HG03064 (cell line): ENCODE measurements around the gene CAMK2G.

Source experiments
- ATAC-seq: cut with Tn5 transposase; IDR thresholded peaks from one replicate; pipeline ENCODE4 v1.9.1; 2021; ENCODE audit warnings: low read depth; ENCODE audit not compliant: unreplicated experiment

Gene CAMK2G

GRCh38 chr10:73865459-73866442 lies 8.6 kb downstream of the CAMK2G start:
- no peak for ATAC-seq

DNA sequence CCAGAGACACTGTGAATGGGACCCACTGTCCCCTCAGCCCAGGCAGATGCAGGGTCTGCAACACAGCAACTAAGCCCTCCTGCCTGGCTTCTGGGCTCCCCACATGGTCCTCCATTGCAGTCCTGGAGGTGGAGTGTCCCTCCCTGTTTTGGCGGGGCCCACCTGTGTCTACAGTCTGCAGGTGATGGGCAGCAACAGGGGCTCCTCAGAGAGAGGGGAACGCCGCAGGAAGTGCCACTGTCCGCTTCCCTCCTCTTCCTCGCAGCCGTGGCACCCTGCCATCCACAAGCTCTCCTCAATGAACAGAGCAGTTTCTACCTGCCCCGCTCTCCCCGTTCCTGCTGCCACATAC lies 9.3 kb downstream of the CAMK2G start:
- ATAC-seq: no peak

- no peak for ATAC-seq
Measured at GRCh38 chr10:73864229-73864628, 10.1 kb downstream of the CAMK2G start.

GRCh38 chr10:73863039-73863817 lies 11.1 kb downstream of the CAMK2G start:
- no peak for ATAC-seq

GRCh38 chr10:73862011-73862410 lies 12.3 kb downstream of the CAMK2G start:
- no peak for ATAC-seq

DNA sequence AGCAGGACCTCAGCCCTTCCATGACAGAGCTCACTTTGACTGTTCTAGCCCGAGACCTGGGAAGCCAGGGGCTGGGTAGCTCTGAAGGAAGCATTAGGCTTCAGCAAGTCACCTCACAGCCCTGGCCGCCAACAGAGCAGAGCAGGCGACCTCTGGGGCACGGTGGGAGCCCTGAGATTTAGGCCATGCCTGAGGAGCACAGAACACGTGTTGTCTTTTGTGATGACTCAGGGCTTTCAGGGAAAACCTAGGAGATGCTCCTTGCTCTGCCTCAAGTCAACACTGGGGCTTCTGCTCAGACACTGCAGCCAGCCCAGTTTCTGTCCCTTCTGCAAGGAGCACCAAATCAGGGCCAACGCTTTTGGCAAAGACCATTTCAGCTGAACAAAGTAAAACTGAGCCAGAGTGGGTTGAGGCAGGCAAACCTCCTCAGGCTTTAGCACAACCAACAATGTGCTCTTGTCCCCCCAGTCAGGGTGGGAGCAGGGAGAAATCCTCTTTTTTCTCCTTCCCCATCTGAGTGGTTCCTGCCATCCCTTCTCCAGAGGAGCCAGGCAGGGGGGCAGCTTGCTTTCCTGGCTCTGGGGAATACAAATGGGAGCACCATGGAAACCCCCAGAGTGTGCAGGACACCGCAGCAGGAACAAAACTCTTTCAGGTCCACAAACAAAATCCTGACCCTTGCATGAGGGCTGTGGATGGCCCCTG lies 14.4 kb downstream of the CAMK2G start:
- ATAC-seq: no peak

- ATAC-seq: no peak
Measured at GRCh38 chr10:73859428-73859783, 14.9 kb downstream of the CAMK2G start.

GRCh38 chr10:73858750-73859427 lies 15.5 kb downstream of the CAMK2G start:
- ATAC-seq: no peak

- ATAC-seq: no peak
Measured at GRCh38 chr10:73858013-73858708, 16.2 kb downstream of the CAMK2G start.

- ATAC-seq: no peak
Measured at GRCh38 chr10:73857446-73857845, 16.9 kb downstream of the CAMK2G start.

GRCh38 chr10:73856261-73856660 lies 18.1 kb downstream of the CAMK2G start:
- no peak for ATAC-seq

- no peak for ATAC-seq
Measured at GRCh38 chr10:73855413-73855812, 18.9 kb downstream of the CAMK2G start.

- ATAC-seq: no peak
Measured at GRCh38 chr10:73854310-73854709, 20.0 kb downstream of the CAMK2G start.

DNA sequence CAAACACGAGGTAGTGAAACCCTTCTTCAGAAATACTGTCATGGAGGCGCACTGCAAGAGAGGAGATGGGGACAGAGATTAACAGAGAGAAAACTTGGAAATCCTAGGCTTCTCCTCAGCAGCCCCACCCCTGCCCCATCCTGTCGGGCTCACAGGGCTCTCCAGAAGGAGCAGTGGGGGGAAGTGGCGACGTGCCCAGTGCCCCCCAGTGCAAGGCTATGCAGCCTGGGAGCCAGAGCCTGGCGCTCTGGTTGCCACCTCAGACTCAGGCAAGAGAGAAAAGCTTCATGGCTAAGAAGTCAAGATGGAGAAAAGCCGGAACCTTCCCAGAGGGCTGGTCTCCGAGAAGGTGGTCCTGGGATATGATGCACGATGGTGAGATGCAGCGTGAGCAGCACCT lies 21.2 kb downstream of the CAMK2G start:
- no peak for ATAC-seq

DNA sequence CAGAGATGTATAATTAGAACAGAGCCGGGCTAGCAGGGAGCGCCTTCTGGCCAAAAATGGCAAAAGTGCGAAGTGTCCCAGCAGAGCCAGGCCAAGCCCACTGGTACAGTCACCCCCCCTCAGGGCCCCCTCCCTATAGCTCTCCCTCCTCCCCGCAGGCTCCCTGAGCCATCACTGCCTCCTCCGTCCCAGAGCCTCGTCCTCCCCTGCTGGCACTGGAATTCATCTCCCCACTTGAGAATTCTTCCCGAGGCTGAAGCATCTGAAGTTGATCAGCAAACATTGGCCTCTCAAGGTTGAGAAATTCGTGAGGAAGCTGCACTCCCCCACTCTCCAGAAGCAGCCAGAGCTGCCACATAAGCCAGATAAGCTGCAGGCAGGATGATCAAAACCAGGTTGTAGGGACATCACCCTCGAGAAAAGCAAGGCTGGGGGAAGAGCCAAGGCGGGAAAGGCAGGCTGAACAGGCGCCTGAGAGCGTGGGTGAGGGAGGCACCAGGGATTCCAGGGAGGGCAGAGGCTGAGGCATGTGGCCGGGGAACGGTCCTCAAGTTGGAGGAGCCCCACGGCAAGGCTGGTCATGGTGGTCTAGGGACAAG lies 23.4 kb downstream of the CAMK2G start:
- no peak for ATAC-seq

- no peak for ATAC-seq
Measured at GRCh38 chr10:73850211-73850610, 24.1 kb downstream of the CAMK2G start.

DNA sequence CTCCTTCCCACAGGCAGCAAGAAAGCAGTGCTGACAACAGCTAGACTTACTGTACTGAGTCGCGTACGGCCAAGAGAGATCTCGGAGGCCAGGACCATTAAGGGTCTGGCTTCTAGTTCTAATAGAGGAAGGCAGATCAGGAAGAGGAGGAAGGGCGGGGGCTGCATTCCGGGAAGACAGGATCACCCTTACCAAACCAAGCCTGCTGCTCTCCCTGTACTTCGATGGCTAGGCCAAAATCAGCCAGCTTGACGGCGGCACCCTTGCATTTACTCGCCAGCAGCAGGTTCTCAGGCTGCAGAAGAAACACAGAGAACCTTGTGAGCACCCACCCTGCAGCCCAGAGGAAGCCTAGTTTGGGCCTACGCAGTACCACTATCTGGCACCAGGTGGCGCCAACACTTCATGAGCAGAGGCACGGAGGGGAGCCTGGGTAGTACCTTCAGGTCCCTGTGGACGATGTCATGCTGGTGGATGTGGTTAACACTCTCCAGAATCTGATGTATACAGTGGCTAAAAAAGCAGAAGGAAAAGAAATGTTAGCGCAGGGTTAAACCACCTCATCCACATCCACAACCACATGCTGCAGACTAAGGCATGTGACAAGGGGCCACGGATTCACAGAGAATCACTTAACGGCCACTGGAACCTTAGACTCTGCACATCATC lies 25.4 kb downstream of the CAMK2G start:
- ATAC-seq: peak; percentile 78

DNA sequence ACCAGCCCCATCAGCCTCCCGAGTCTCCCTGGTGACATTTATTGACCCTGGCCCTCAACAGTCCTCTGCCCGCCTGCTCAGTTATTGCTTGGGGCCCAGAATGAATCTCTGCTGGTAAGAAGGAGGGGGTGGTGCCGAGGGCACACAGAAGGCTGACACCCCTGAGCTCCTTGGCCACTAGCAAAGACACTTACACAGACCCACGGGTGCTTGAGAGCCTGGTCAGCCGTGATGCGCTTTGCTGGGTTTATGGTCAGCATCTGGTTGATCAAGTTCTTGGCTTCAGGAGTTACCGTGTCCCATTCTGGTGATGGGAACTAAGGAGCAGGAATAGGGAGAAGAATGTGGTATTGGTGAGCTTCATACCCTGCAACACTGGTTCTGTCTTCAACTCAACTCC lies 27.3 kb downstream of the CAMK2G start:
- no peak for ATAC-seq

DNA sequence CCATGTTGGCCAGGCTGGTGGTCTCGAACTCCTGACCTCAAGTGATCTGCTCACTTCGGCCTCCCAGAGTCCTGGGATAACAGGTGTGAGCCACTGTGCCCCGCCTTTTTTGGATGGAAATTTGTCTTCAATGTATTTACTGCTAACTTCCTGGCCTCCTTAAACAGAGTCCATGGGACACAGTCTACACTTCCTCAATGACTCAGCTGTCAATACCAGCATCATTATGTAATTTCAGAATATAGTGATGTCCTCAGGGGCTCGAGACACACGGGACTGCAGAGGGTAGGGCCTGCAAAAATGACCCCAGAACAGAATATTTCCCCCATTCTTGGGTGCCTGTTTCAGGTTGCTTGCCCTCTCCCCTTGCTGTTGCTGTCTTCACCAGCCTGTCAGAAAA lies 31.1 kb downstream of the CAMK2G start:
- no peak for ATAC-seq
